ENCODE results near the gene PDF.
"Not testable (repeated sequence)": the region's sequence is repeated elsewhere in the genome, so short reads cannot be mapped to it uniquely, and the experiment has no call there.

PDF gene

DNA sequence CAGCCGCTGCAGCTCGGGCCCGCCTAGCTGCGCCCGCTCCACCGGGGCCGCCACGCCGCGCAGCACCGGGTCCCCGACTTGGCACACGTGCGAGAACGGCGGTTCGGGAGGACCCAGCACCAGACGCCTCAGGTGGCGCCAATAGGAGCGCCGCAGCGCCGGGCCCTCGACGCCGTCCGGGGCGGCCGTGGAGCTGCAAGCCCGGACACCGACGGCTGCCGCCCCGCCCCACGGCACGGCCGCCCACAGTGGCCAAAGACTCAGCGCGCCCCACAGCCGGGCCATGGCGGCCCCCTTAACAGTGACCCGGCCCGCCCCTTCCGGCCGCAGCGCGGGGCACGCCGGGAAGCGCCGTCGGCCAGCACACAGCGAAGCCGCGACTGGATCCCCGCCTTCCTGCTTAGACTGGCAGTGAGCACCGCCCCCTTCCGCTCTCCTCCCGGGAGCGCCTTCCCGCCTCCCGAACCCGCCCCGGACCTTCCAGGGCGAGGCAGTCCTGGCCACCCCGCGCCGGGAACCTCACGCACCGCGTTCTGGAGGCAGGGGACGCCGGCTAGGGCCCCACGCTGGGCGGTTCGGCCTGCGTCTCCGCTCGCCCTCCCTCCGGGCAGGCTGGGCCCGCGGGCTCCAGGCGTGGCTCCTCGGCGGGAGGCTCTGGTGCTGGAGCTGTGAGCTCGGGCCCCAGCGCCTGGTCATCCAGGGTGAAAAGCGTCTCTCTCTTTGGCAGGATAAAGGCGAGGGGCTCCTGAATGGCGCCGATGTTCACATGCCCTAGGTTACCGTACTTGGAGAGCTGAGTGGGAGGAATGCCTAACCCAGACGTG is at the start of gene PDF:
TSS of gene PDF (minus strand) at position 303 of the 824 bp plus-strand sequence. CDS start at position 285, 18 bp downstream.
- in situ Hi-C loops (cut with HindIII; ENCODE audit: low pct_unique_long_range_greater_than_20kb, low sequenced_read_pairs) = no loop called here
- no peak for TF ChIP-seq JUND (IDR thresholded peaks at IDR 0.05; ENCODE audit: low read depth)
- DNase-seq (ENCODE audit: low read depth in 1 of 2, low spot score in 1 of 2) = peak; percentile 89 to 95

GRCh38 chr16:69378760-69379159 is 48.4 kb upstream of the PDF start:
- no peak for DNase-seq (ENCODE audit: low read depth in 1 of 2, low spot score in 1 of 2)
- in situ Hi-C loops (cut with HindIII; ENCODE audit: low pct_unique_long_range_greater_than_20kb, low sequenced_read_pairs) = no loop called here
- TF ChIP-seq JUND (IDR thresholded peaks at IDR 0.05; ENCODE audit: low read depth) = no peak

GRCh38 chr16:69378036-69378435 is 47.6 kb upstream of the PDF start:
- TF ChIP-seq JUND (IDR thresholded peaks at IDR 0.05; ENCODE audit: low read depth) = no peak
- DNase-seq (ENCODE audit: low read depth in 1 of 2, low spot score in 1 of 2) = no peak
- in situ Hi-C loops (cut with HindIII; ENCODE audit: low pct_unique_long_range_greater_than_20kb, low sequenced_read_pairs) = no loop called here

- in situ Hi-C loops (cut with HindIII; ENCODE audit: low pct_unique_long_range_greater_than_20kb, low sequenced_read_pairs) = no loop called here
- no peak for DNase-seq (ENCODE audit: low read depth in 1 of 2, low spot score in 1 of 2)
- no peak for TF ChIP-seq JUND (IDR thresholded peaks at IDR 0.05; ENCODE audit: low read depth)
These were observed 46.1 kb upstream of the PDF start for GRCh38 chr16:69376393-69377059.

GRCh38 chr16:69373019-69373418 is 42.6 kb upstream of the PDF start:
- in situ Hi-C loops (cut with HindIII; ENCODE audit: low pct_unique_long_range_greater_than_20kb, low sequenced_read_pairs) = no loop called here
- no peak for TF ChIP-seq JUND (IDR thresholded peaks at IDR 0.05; ENCODE audit: low read depth)
- no peak for DNase-seq (ENCODE audit: low read depth in 1 of 2, low spot score in 1 of 2)

GRCh38 chr16:69371564-69371963 is 41.2 kb upstream of the PDF start:
- in situ Hi-C loops (cut with HindIII; ENCODE audit: low pct_unique_long_range_greater_than_20kb, low sequenced_read_pairs) = no loop called here
- TF ChIP-seq JUND (IDR thresholded peaks at IDR 0.05; ENCODE audit: low read depth) = no peak
- DNase-seq (ENCODE audit: low read depth in 1 of 2, low spot score in 1 of 2) = no peak

DNA sequence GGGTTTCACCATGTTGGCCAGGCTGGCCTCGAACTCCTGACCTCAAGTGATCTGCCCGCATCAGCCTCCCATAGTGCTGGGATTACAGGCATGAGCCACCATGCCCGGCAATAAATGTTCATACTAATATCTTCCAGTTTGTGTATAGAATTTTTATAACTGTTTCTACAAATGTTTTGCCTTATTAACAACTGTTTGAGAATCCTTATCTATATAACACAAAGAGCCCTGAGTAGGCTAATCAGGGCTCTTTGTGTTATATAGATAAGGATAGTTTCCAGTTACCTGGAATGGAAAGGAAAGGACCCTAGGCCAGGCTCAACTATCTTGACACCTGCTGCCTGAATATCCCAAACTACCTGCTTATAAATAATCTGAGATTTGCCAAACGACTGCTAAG is 38.5 kb upstream of the PDF start:
- no peak for TF ChIP-seq JUND (IDR thresholded peaks at IDR 0.05; ENCODE audit: low read depth)
- no peak for DNase-seq (ENCODE audit: low read depth in 1 of 2, low spot score in 1 of 2)
- in situ Hi-C loops (cut with HindIII; ENCODE audit: low pct_unique_long_range_greater_than_20kb, low sequenced_read_pairs) = no loop called here

DNA sequence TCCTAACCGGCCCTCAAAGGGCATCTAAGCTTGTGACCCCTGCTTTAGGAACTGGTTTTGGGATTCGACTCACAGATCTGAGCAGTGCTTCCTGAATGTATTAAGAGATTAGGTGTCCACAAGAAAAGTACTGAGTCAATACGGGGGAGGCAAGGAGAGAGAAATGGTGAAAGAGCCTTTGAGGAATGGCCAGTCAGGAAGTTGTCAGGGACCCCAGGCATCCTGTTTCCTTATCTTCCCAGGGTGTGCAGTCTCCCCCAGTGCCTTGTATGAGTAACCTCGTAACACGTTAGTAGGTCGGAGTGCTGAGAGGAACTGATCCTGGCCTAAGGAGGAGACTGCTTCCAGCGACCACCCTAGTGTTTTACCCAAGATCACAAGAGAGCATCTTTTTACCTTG is 37.6 kb upstream of the PDF start:
- in situ Hi-C loops (cut with HindIII; ENCODE audit: low pct_unique_long_range_greater_than_20kb, low sequenced_read_pairs) = no loop called here
- TF ChIP-seq JUND (IDR thresholded peaks at IDR 0.05; ENCODE audit: low read depth) = no peak
- DNase-seq (ENCODE audit: low read depth in 1 of 2, low spot score in 1 of 2) = no peak

- TF ChIP-seq JUND (IDR thresholded peaks at IDR 0.05; ENCODE audit: low read depth) = no peak
- in situ Hi-C loops (cut with HindIII; ENCODE audit: low pct_unique_long_range_greater_than_20kb, low sequenced_read_pairs) = no loop called here
- DNase-seq (ENCODE audit: low read depth in 1 of 2, low spot score in 1 of 2) = no peak
These were observed 36.0 kb upstream of the PDF start for GRCh38 chr16:69366431-69366830.

GRCh38 chr16:69365901-69366300 is 35.5 kb upstream of the PDF start:
- in situ Hi-C loops (cut with HindIII; ENCODE audit: low pct_unique_long_range_greater_than_20kb, low sequenced_read_pairs) = no loop called here
- TF ChIP-seq JUND (IDR thresholded peaks at IDR 0.05; ENCODE audit: low read depth) = no peak
- no peak for DNase-seq (ENCODE audit: low read depth in 1 of 2, low spot score in 1 of 2)

DNA sequence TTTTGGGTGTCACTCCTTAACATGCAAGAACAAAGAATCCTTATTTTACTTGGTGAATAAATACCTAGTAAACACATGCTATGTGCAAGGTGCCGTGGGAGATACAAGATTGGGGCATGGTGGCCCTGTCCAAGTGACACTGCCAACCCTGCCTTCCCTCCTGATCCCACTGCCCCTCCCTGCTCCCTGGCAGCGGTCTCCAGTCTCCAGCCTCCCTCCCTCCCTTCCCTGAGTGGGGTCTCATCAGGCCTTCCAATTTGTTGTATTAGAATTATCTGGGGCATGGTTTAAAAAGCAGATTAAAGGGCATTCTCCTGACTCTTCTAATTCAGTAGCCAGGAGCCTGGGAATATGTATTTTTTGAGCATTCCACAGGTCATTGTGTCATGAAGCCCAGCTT is 33.7 kb upstream of the PDF start:
- in situ Hi-C loops (cut with HindIII; ENCODE audit: low pct_unique_long_range_greater_than_20kb, low sequenced_read_pairs) = no loop called here
- no peak for TF ChIP-seq JUND (IDR thresholded peaks at IDR 0.05; ENCODE audit: low read depth)
- no peak for DNase-seq (ENCODE audit: low read depth in 1 of 2, low spot score in 1 of 2)

- TF ChIP-seq JUND (IDR thresholded peaks at IDR 0.05; ENCODE audit: low read depth) = no peak
- DNase-seq (ENCODE audit: low read depth in 1 of 2, low spot score in 1 of 2) = no peak
- in situ Hi-C loops (cut with HindIII; ENCODE audit: low pct_unique_long_range_greater_than_20kb, low sequenced_read_pairs) = no loop called here
These were observed 32.9 kb upstream of the PDF start for GRCh38 chr16:69363281-69363717.

DNA sequence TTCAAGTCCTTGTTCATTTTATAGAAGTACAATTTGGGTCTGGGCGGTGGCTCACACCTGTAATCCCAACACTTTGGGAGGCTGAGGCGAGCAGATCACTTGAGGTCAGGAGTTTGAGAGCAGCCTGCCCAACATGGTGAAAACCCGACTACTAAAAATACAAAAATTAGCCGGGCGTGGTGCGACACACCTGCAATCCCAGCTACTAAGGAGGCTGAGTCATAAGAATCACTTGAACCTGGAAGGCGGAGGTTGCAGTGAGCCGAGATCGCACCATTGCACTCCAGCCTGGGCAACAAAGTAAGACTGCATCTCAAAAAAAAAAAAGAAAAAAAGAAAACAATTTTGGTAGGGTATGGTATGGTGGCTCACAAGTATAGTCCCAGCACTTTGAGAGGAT is 29.7 kb upstream of the PDF start:
- DNase-seq (ENCODE audit: low read depth in 1 of 2, low spot score in 1 of 2); in situ Hi-C loops (cut with HindIII; ENCODE audit: low pct_unique_long_range_greater_than_20kb, low sequenced_read_pairs): not testable (repeated sequence)

Measured in T47D (cell line).